Breast epithelium (tissue), 4 donors: ENCODE data around the gene SPARCL1. TPM values are rescaled to one million over a fixed set of nuclear protein-coding genes. Genes with fewer than 3 reads are reported as not detected.
"Not testable (repeated sequence)": the region's sequence is repeated elsewhere in the genome, so short reads cannot be mapped to it uniquely, and the experiment has no call there.

Source experiments
- DNase-seq, 2 donors: peaks; one replicate each; pipeline ENCODE4 v3.0.0-alpha.2; 2019; ENCODE audit warnings: low spot score in 2 of 2
- H3K27ac ChIP-seq, 2 donors: fragments of 200-600 bp; sonication (generic) in 1 of 2; one replicate each; pipeline ENCODE4 v1.5.1; 2016 to 2019; ENCODE audit warnings: mild to moderate bottlenecking in 1 of 2
- H3K27me3 ChIP-seq, 2 donors: fragments of 200-600 bp; sonication (generic) in 1 of 2; one replicate each; pipeline versions ENCODE4 v1.5.1 to v1.6.0; 2017 to 2019; ENCODE audit warnings: control low read depth in 1 of 2, mild to moderate bottlenecking in 1 of 2
- H3K36me3 ChIP-seq: fragments of 200-600 bp; one replicate; pipeline ENCODE4 v1.5.1; 2019
- H3K4me1 ChIP-seq, 2 donors: fragments of 200-600 bp; sonication (generic); one replicate each; pipeline ENCODE4 v1.5.1; 2016 to 2019; ENCODE audit warnings: control low read depth in 1 of 2
- H3K4me3 ChIP-seq, 3 donors: fragments of 200-600 bp; sonication (generic); 1 replicate in 2 of 3; 2 replicates in 1 of 3; pipeline ENCODE4 v1.5.1; 2016 to 2019; ENCODE audit warnings: mild to moderate bottlenecking in 3 of 3, moderate library complexity in 2 of 3
- H3K9me3 ChIP-seq, 2 donors: fragments of 200-600 bp; sonication (generic) in 1 of 2; one replicate each; pipeline ENCODE4 v1.5.1; 2016 to 2019; ENCODE audit warnings: control low read depth in 1 of 2
- CTCF ChIP-seq, 3 donors: fragments of 450-650 bp; IDR thresholded peaks; one replicate each; pipeline ENCODE4 v1.5.1; 2016 to 2017; ENCODE audit warnings: antibody characterized with exemption in 3 of 3, mild to moderate bottlenecking in 3 of 3, moderate library complexity in 3 of 3
- POLR2A ChIP-seq: fragments of 450-650 bp; IDR thresholded peaks from one replicate; pipeline ENCODE4 v1.6.1; 2016; ENCODE audit warnings: antibody characterized with exemption, mild to moderate bottlenecking, moderate library complexity
- POLR2AphosphoS5 ChIP-seq, 3 donors: sonication (generic); formaldehyde crosslinking; IDR thresholded peaks; one replicate each; pipeline ENCODE4 v1.6.1; 2017; ENCODE audit warnings: antibody characterized with exemption in 3 of 3
- intact Hi-C: fragments of 100-400 bp; cut with DNase I; formaldehyde crosslinking; loops from one replicate; pipeline ENCODE4 v1.15.1; 2023; ENCODE audit warnings: low total_unique reads
- total RNA-seq, 3 donors: library from RNA; depleted of rRNA; stranded (reverse); fragments of >200 nt; gene quantifications; one replicate each; pipeline ENCODE4 v1.1.0, GENCODE V29; 2016

Gene SPARCL1
- total RNA-seq, 3 donors from 2014 or later = 368 to 408 (median 371) TPM

- Histone ChIP-seq H3K27me3 (no peaks in the 10 kb centered on the region), H3K4me1 (no peaks in the 10 kb centered on the region), H3K36me3 (no peaks in the 10 kb centered on the region), H3K9me3 (no peaks in the 10 kb centered on the region), H3K4me3 (no peak overlapping the region), H3K27ac (peak overlapping the region; percentile 4 to 46)
- TF ChIP-seq POLR2AphosphoS5 (IDR thresholded peaks at IDR 0.05) = no peak
- TF ChIP-seq CTCF (IDR thresholded peaks at IDR 0.05) = no peak
- no peak for TF ChIP-seq POLR2A
- intact Hi-C loops = no loop called here
- DNase-seq = no peak
These were observed 36.1 kb downstream of the SPARCL1 start for GRCh38 chr4:87493115-87493514.

DNA sequence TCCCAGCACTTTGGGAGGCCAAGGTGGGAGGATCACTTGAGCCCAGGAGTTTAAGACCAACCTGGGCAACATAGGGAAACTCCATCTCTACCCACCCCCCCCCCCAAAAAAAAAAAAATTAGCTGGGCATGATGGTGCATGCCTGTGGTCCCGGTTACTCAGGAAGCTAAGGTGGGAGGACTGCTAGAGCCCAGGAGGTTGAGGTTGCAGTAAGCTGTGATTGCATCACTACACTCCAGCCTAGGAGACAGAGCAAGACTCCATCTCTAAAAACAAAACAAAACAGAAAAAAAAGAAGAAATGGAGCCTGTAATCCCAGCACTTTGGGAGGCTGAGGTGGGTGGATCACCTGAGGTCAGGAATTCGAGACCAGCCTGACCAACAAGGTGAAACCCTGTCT lies 37.3 kb downstream of the SPARCL1 start:
- H3K27ac ChIP-seq, intact Hi-C loops, H3K4me3 ChIP-seq, DNase-seq, H3K36me3 ChIP-seq, H3K4me1 ChIP-seq, H3K9me3 ChIP-seq, H3K27me3 ChIP-seq: not testable (repeated sequence)

GRCh38 chr4:87491436-87491835 lies 37.7 kb downstream of the SPARCL1 start:
- intact Hi-C loops = no loop called here
- TF ChIP-seq POLR2A (no peak), CTCF (IDR thresholded peaks at IDR 0.05) (no peak), POLR2AphosphoS5 (IDR thresholded peaks at IDR 0.05) (no peak)
- no peak for DNase-seq
- no peak overlapping the region for H3K4me3 ChIP-seq
- no peaks in the 10 kb centered on the region for H3K4me1 ChIP-seq
- no peaks in the 10 kb centered on the region for H3K36me3 ChIP-seq
- H3K27me3 ChIP-seq = no peaks in the 10 kb centered on the region
- no peak overlapping the region for H3K27ac ChIP-seq
- no peaks in the 10 kb centered on the region for H3K9me3 ChIP-seq

DNA sequence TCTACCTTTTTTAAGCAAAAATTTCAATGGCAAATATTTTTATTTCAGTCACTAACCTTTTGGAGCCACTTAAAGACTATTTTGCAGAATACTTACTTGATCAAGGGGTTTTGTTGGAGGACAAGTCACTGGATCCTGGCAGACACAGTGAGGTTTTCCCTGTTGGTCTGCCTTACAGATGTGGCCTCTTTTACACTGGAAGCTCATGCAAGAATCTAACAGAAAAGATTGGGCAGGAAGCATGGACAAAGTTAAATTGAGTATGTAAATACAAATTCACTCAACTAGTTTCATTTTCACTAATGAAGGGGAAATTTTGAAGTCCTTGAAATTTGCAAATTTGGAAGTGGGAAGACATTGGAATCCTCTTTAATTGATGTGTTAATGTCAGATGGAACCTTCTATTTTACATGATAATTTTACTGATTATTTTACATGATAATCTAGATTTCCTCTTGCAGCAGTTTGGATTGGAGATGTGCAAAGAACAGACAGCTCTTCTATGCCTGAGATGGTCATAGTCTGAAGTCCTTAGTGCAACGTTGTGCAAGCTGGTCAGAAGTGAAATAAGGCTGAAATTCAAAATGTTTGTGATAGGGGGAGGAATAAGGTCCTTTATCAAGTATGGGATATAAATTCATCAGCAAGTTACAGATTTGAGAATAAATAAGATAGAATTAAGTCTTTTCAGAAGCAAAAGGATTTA lies 38.4 kb downstream of the SPARCL1 start:
- Histone ChIP-seq H3K4me1 (no peaks in the 10 kb centered on the region), H3K27ac (peak overlapping the region in 1 of 2 donors; percentile 60), H3K36me3 (no peaks in the 10 kb centered on the region), H3K27me3 (no peaks in the 10 kb centered on the region), H3K4me3 (no peak overlapping the region), H3K9me3 (no peaks in the 10 kb centered on the region)
- TF ChIP-seq POLR2AphosphoS5 (IDR thresholded peaks at IDR 0.05) (no peak), POLR2A (no peak), CTCF (IDR thresholded peaks at IDR 0.05) (no peak)
- no peak for DNase-seq
- intact Hi-C loops = no loop called here

DNA sequence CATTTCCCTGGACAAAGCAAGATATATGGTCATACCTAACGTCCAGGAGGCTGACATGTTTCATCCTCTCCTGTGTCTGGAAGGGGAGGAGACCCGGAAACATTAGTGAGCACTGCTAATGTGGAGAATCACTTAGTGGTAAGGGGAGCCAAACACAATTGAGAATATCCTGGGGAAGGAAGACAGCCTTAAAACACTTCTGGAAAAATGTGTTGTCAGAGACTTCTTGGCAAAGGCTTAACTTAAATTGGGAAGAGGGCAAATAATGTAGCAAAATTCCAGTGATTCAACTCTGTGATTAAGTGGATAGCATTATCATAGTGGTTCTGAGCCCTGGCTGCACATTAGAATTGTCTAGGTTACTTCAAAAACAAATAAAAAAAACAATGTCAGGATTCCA lies 39.5 kb downstream of the SPARCL1 start:
- Histone ChIP-seq H3K4me3 (no peak overlapping the region), H3K27me3 (no peaks in the 10 kb centered on the region), H3K9me3 (no peaks in the 10 kb centered on the region), H3K27ac (peak overlapping the region in 1 of 2 donors; percentile 71), H3K36me3 (no peaks in the 10 kb centered on the region), H3K4me1 (no peaks in the 10 kb centered on the region)
- no peak for DNase-seq
- TF ChIP-seq POLR2AphosphoS5 (IDR thresholded peaks at IDR 0.05) (no peak), CTCF (IDR thresholded peaks at IDR 0.05) (no peak), POLR2A (no peak)
- intact Hi-C loops = no loop called here

- intact Hi-C loops = not testable (repeated sequence)
These were observed 40.5 kb downstream of the SPARCL1 start for GRCh38 chr4:87488666-87489065.

DNA sequence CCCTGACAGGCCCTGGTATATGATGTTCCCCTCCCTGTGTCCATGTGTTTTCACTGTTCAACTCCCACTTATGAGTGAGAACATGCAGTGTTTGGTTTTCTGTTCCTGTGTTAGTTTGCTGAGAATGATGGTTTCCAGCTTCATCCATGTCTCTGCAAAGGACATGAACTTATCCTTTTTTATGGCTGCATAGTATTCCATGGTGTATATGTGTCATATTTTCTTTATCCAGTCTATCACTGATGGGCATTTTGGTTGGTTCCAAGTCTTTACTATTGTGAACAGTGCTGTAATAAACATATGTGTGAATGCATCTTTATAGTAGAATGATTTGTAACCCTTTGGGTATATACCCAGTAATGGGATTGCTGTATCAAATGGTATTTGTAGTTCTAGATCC lies 45.9 kb downstream of the SPARCL1 start:
- DNase-seq, H3K27ac ChIP-seq, H3K36me3 ChIP-seq, intact Hi-C loops, H3K27me3 ChIP-seq, H3K9me3 ChIP-seq, H3K4me3 ChIP-seq, H3K4me1 ChIP-seq: not testable (repeated sequence)

More at GRCh38 chr4:87488666-87489065, 40.5 kb downstream of the SPARCL1 start:
- not testable (repeated sequence) for H3K36me3 ChIP-seq, H3K4me1 ChIP-seq, H3K4me3 ChIP-seq, DNase-seq, H3K27me3 ChIP-seq, H3K9me3 ChIP-seq
- H3K27ac ChIP-seq = peak overlapping the region; percentile 25 to 71
